ENCODE measurements around the gene LENG8. TPM values are rescaled to one million over a fixed set of nuclear protein-coding genes. Genes with fewer than 3 reads are reported as not detected.

The LENG8 gene
- total and polyA plus RNA-seq, 2 of the 13 experiments (the other 11 are each of a cell fraction or from before 2014, with no cell fraction given), result 14.3 to 41.9 TPM

DNA sequence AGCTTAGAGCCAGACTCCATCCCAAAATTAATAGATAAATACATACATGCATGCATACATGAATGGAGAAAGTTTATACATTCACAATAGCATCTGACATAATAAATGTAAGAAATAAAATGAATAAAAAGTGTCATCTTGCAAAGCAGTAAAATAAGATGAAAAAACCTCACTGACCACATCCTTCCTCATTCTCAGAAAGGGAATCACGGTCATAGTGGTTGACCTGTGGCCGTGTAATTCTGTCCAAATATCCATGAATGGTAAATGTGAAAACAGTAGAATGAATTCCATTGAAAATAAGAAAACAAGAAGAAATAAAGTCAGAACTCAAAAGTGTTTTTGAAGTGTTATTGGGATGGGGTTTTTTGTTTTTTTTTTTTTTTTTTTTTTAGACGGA, 33.9 kb downstream of the LENG8 start (continued):
- TF ChIP-seq, protein P1, sequence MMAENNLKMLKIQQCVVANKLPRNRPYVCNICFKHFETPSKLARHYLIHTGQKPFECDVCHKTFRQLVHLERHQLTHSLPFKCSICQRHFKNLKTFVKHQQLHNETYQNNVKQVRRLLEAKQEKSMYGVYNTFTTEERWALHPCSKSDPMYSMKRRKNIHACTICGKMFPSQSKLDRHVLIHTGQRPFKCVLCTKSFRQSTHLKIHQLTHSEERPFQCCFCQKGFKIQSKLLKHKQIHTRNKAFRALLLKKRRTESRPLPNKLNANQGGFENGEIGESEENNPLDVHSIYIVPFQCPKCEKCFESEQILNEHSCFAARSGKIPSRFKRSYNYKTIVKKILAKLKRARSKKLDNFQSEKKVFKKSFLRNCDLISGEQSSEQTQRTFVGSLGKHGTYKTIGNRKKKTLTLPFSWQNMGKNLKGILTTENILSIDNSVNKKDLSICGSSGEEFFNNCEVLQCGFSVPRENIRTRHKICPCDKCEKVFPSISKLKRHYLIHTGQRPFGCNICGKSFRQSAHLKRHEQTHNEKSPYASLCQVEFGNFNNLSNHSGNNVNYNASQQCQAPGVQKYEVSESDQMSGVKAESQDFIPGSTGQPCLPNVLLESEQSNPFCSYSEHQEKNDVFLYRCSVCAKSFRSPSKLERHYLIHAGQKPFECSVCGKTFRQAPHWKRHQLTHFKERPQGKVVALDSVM (CRISPR knock-in tag; IDR thresholded peaks at IDR 0.05), result no peak
- no peak for TF ChIP-seq RFXAP (CRISPR knock-in tag; IDR thresholded peaks at IDR 0.05; ENCODE audit: borderline replicate concordance)
- no peak for TF ChIP-seq AGO2 (optimal IDR thresholded peaks at IDR 0.05; ENCODE audit: low read depth, low read length)

DNA sequence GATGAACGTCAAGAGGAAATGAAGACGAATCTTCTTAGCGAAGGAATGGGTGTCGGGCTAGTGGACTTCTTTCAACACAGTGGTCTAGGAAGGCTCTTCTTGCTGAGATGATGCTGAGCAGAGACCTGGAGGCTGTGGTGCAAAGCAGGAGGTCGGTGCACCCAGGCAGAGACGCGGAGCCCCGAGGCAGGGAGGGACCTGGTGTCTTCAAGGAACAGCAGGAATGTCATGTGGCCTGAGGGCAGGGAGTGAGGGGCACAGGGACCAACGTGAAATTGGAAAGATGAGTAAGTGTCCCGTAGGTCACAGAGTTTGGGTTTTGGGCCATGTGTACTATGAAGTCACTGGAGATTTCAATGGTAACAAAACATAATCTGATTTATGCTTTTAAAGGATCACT, 35.5 kb downstream of the LENG8 start:
- ATAC-seq (no peak), DNase-seq (ENCODE audit: low spot score) (no peak), FAIRE-seq (no peak)
- POLR2A ChIA-PET, result no interaction called here
- H3K9me3 ChIP-seq (ENCODE audit: low read length), result no peaks in the 10 kb centered on the region
- peaks cover under 1 to 3% of the 10 kb centered on the region in 2 experiments; a peak in 1 of 5 replicates for H3K27me3 ChIP-seq (ENCODE audit: control insufficient read depth in 1 of 2, insufficient read depth in 2 of 2, low read length in 2 of 2)
- in situ Hi-C loops (cut with HindIII; ENCODE audit: extremely low pct_ligation_motif_present, low pct_unique_long_range_greater_than_20kb) (no loop called here), intact Hi-C loops (cut with micrococcal nuclease; ENCODE audit: unreplicated experiment) (no loop called here)
- H3K27ac ChIP-seq (ENCODE audit: extremely low read length, insufficient read depth, low read length), result no peak overlapping the region
- H2AFZ ChIP-seq (ENCODE audit: low read length), result no peak overlapping the region
- H3K4me2 ChIP-seq (ENCODE audit: low read depth, low read length), result no peak overlapping the region
- H3K79me2 ChIP-seq (ENCODE audit: insufficient read depth, low read length), result no peaks in the 10 kb centered on the region
- 27% methylated on average over 10 of the region's 10 CpGs for WGBS (ENCODE audit: low lambda C conversion rate)
- TF ChIP-seq KDM5B (CRISPR knock-in tag; IDR thresholded peaks at IDR 0.05; ENCODE audit: borderline replicate concordance) (no peak), FOXK2 (IDR thresholded peaks at IDR 0.05) (no peak)
- no peaks in the 10 kb centered on the region for H4K20me1 ChIP-seq (ENCODE audit: insufficient read depth, low read length)
- H3K9ac ChIP-seq (ENCODE audit: insufficient read depth, low read depth, low read length), result no peak overlapping the region
- H3K4me1 ChIP-seq (ENCODE audit: insufficient read depth, low read length), result no peaks in the 10 kb centered on the region
- BruUV-seq (replicated peaks), result no TSS peak
- CTCF ChIA-PET (ENCODE audit: low intra/inter-chr PET ratio, low total read pairs), result no interaction called here
- no peak overlapping the region for H3K4me3 ChIP-seq (replicated peaks in 1 of 3; ENCODE audit: insufficient read depth in 1 of 3, low read depth in 2 of 3, low read length in 3 of 3)
- no peaks in the 10 kb centered on the region for H3K36me3 ChIP-seq (replicated peaks in 1 of 2; ENCODE audit: control insufficient read depth in 1 of 2, insufficient read depth in 2 of 2, low read length in 2 of 2)

DNA sequence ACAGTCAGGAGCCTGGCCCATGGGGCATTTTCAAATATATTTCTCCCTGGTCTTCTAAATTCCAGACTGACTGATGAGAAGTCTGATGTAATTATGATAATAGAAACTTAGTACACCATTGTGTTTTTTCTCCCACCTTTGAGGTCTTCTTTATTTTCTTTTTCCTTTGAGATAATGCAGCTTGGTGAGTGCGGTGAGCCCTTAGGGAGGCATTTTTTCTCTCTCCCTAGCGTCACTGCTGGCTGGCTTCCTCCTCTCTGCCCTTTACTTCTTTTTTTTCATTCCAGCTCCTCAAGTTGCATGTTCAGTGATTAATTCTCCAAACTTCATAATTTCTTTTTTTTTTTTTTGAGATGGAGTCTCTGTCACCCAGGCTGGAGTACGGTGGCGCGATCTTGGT, 36.9 kb downstream of the LENG8 start:
- no peak for FAIRE-seq
- ChIA-PET POLR2A (no interaction called here), CTCF (ENCODE audit: low intra/inter-chr PET ratio, low total read pairs) (no interaction called here)
- BruUV-seq (replicated peaks), result no TSS peak
- no peak overlapping the region for H3K4me3 ChIP-seq (replicated peaks in 1 of 3; ENCODE audit: insufficient read depth in 1 of 3, low read depth in 2 of 3, low read length in 3 of 3)
- no peaks in the 10 kb centered on the region for H3K9me3 ChIP-seq (ENCODE audit: low read length)
- no peaks in the 10 kb centered on the region for H4K20me1 ChIP-seq (ENCODE audit: insufficient read depth, low read length)
- no peak overlapping the region for H3K27ac ChIP-seq (ENCODE audit: extremely low read length, insufficient read depth, low read length)
- H3K36me3 ChIP-seq (replicated peaks in 1 of 2; ENCODE audit: control insufficient read depth in 1 of 2, insufficient read depth in 2 of 2, low read length in 2 of 2), result no peaks in the 10 kb centered on the region
- TF ChIP-seq ZNF256 (CRISPR knock-in tag; conservative IDR thresholded peaks at IDR 0.05), result no peak
- TF ChIP-seq ZNF546 (CRISPR knock-in tag; conservative IDR thresholded peaks at IDR 0.05), result no peak
- 68% methylated on average over 5 of the region's 5 CpGs for WGBS (ENCODE audit: low lambda C conversion rate)
- H3K79me2 ChIP-seq (ENCODE audit: insufficient read depth, low read length), result no peaks in the 10 kb centered on the region
- DNase-seq (ENCODE audit: low spot score), result no peak
- H3K4me1 ChIP-seq (ENCODE audit: insufficient read depth, low read length), result no peaks in the 10 kb centered on the region
- no peak overlapping the region for H2AFZ ChIP-seq (ENCODE audit: low read length)
- in situ Hi-C loops (cut with HindIII; ENCODE audit: extremely low pct_ligation_motif_present, low pct_unique_long_range_greater_than_20kb) (no loop called here), intact Hi-C loops (cut with micrococcal nuclease; ENCODE audit: unreplicated experiment) (no loop called here)
- no peak overlapping the region for H3K9ac ChIP-seq (ENCODE audit: insufficient read depth, low read depth, low read length)
- peaks cover 2 to 12% of the 10 kb centered on the region in 2 experiments; a peak in 4 of 5 replicates for H3K27me3 ChIP-seq (ENCODE audit: control insufficient read depth in 1 of 2, insufficient read depth in 2 of 2, low read length in 2 of 2)
- no peak for ATAC-seq
- no peak overlapping the region for H3K4me2 ChIP-seq (ENCODE audit: low read depth, low read length)

Measured in HepG2 (cell line).